Measurements from ENCODE around the gene ACP7.

DNA sequence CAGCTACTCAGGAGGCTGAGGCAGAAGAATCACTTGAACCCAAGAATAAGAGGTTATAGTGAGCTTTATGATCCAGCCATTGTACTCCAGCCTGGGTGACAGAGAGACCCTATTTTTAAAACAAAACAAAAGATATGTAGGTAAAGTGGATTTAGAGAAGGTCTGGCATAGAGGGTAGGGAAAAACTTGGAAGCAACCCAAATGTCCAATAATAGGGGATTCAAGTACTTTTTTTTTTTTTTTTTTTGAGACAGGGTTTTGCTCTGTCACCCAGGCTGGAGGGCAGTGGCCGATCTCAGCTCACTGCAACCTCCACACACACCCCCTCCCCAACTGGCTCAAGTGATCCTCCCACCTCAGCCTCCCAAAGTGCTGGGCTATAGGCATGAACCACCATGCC, 35.7 kb downstream of the ACP7 start:
- TF ChIP-seq BACH1 (tag; IDR thresholded peaks at IDR 0.05) (no peak), POLR2A (conservative IDR thresholded peaks at IDR 0.05) (no peak), EP300 (IDR thresholded peaks at IDR 0.05; ENCODE audit: low read length) (no peak), ZNF23 (CRISPR knock-in tag; IDR thresholded peaks at IDR 0.05) (no peak)

Measured in K562 (cell line).